Activated T-cell treated with anti-CD3 and anti-CD28 coated beads for 1 hour (primary cell): ENCODE measurements around the gene CAMK2G.
"Not testable (repeated sequence)": the region's sequence is repeated elsewhere in the genome, so short reads cannot be mapped to it uniquely, and the experiment has no call there.

Source experiments
- DNase-seq: peaks from one replicate; pipeline ENCODE4 v3.0.0-alpha.2; 2020; ENCODE audit warnings: low read depth

CAMK2G gene

DNA sequence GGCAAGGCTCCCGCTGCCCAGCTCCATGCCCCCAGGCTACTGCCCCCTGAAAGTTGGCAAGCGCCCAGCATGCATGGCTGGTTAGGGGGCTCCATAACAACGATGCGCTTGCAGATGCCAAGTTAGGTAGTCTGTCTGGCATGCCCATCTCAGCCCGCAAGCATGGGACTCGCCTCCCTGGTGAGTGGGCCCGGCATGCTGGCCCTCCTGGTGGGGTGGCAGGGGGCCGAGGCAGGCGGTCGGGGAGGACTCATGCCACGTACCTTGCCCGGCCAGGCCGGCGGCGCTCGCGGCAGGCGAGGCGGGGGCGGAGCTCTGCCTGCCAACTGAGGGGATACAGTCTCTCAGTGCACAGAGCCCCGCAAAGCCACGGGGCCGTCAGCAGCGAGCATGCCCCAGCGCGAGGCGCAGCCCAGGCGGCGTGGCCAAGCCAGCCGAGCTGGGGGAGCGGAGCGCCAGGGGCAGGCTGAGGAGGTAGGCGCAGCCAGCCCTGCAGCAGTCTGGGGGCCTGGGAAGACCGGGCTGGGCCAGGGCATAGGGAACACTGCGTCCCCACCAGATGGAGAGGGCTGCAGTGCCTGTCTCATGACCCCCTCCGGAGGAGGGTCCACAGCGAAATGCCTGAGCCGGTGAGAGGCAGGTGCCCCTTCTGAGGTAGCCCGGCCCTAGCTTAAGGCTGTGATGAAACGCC is 34.9 kb downstream of the CAMK2G start:
- no peak for DNase-seq

DNA sequence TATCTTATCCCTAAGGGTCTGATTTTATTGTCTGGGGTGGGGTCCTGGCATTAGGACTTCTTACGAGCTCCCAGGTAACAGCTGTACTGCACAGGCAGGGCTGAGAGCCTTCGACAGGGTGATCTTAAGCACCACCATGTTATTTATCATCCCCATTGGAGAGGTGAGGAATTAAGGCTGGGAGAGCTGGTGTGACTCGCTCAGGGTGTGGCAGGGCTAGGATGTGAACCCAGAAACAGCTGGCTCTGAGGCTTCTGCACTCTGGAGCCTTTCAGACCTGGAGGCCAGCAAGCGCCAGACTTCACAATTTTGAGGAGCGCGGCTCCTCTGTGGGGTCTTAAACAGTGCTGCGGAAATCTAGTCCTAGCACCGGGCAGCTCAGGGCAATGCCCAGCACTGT is 35.5 kb downstream of the CAMK2G start:
- DNase-seq = no peak

DNA sequence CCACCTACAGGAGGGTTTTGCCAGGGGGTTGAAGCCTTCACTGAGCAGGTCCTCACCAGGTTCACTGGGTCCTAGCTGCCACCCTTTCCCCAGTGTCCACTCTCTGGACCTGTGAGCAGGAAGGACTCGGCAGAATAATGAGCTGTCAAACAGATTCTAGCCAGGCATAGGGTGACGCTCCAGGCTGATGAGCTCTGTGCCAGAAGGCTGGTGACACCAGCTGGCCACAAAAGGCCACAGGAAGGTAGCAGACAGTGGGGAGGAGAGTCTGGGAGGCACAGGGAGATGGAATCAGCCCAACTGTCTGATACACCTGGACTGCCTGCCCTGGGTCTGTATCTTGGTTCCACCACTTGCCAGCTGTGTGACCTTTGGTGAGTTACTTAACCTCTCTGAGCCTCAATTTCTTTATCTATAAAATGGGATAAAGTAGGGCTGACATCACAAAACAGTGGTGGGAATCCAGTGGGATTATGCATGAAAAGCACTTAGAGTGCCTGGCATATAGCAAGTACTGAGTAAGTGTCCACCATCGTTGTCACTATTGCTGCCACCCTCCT is 36.3 kb downstream of the CAMK2G start:
- DNase-seq = no peak

DNA sequence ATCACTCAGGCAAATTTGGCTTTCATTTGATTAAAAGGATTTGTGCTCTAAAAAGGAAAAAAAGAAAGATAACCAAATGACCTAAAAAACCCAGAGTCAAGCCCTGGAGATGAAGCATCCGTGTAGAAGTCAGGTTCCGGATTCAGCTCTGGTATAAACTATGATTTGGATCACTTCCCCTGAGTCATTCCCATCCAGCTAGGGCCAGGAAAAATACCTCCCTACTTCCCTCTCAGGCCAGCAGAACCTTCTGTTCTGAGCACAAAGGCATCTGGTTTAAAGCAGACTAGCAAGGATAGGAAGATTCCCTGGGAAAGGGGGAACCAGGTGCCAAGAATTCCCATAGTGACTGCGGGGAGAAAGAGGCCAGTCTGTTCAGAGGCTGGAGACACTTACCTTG is 37.3 kb downstream of the CAMK2G start:
- DNase-seq = no peak

DNA sequence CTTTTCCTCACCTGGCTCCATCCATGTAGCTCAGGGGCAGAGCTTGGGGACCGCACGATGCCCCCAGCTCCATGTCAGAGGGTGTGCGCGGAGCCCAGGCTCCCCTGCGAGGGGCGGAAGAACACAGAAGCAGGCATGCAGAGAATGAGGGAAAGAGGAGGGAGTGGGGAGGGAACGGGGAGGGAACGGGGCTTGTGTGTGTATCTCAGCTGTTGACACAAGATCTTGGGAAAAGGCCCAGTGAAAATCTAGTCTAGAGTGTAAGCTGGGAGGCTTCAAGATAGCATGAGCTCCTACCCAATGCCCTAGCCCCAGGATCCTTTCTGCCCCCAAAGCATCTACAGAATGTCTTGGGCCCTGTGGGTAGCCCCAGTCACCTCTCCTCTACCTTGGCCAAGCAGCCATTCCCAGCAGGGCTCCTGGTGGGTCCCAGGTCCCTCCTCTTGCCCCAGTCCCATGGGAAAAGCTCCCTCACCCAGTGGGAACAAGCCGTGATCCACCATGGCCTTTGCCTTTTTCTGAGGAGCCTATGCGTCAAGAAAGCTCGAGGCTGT is 37.9 kb downstream of the CAMK2G start:
- no peak for DNase-seq

- DNase-seq = not testable (repeated sequence)
These were observed 45.3 kb downstream of the CAMK2G start for GRCh38 chr10:73829090-73829489.

DNA sequence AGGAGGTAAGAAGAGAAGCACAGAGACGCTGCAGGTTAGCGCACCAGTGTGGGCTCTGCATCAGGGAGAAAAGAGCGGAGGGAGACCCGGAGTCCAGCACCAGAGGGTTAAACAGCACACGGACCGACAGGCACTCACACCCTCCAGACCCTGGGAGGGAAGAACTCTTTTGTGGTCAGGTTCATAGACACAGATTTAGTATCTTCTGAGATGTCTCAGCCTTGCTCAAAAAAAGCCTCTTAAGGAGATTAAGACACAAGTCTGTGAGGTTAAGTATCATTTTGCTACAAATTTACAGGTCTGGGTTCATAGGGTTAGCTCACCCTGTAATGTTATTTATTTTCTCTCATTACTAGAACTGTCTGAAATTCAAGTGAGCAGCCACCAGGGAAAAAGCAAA is 46.2 kb downstream of the CAMK2G start:
- DNase-seq = no peak

GRCh38 chr10:73827346-73828089 is 46.8 kb downstream of the CAMK2G start:
- DNase-seq = no peak

DNA sequence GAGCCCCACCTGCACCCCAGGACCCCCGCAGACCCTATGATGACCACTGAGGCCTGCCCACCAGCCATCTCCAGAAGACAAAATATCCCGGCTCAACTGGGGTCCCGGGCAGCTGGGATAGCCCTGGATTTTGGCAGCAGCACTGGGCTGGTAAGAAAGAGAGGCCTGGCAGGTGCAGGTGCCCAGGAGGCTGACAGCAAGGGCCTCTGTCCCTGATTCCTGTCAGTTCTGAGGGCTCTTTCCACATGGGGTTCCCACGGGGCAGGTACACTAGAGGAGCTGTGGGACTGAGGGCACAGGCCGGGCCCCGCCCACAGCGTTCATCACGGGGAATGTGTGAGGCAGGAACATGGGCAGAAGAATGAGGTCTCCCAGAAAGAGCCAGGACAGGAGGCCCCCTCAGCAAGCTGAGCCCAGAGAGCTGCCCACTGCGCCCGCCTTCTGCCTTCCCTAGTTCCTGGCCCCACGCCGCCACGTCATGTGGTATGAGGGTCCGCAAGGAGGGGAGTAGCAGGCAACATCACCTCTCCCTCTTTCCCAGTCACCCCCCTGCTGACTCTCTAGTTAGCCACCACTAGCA is 50.1 kb downstream of the CAMK2G start:
- no peak for DNase-seq

DNA sequence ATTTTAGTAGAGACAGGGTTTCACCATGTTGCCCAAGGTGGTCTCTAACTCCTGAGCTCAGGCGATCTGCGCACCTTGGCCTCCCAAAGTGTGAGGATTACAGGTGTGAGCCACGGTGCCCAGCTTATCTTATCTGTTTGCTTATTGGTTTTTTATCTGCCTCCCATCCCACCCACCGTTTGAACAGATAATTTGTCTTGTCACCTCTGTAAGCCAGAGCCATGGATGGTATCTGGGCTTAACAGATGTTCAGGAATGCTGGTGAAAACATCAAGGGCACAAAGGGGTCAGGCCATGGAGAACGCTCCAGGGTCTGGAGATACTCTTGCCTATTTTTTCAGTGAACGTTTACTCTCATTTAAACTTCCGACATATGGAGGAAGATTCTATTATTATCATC is 51.0 kb downstream of the CAMK2G start:
- no peak for DNase-seq

DNA sequence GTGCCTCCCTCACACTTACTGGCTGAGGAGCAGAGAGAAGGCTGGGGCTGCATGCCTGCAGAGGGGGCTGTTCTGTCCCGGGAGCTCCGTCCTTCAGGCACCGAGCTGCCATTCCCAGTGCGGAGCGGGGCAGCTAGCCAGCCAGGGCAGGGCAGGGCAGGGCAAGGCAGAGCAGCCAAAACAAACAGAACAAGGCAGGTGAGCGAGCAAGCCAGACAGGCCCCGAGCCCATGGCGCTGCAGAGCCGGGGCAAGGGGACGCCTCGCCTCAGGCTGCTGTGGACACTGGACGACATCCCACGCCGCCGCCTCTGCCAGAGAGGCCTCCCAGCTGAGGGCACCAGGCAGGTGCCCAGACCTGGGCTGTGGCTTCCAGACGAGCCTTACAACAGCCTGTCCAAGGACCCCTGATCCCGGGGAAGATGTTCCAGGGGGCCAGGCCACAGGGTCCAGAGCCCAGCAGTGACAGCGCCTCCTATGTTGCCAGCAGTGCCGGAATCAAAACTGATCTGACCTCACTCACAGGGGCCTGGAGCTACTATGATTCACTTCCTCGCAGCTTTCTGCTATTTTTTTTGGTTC is 54.8 kb downstream of the CAMK2G start:
- no peak for DNase-seq

GRCh38 chr10:73819081-73819480 is 55.3 kb downstream of the CAMK2G start:
- DNase-seq = no peak

- no peak for DNase-seq
These were observed 56.0 kb downstream of the CAMK2G start for GRCh38 chr10:73818402-73818801.

DNA sequence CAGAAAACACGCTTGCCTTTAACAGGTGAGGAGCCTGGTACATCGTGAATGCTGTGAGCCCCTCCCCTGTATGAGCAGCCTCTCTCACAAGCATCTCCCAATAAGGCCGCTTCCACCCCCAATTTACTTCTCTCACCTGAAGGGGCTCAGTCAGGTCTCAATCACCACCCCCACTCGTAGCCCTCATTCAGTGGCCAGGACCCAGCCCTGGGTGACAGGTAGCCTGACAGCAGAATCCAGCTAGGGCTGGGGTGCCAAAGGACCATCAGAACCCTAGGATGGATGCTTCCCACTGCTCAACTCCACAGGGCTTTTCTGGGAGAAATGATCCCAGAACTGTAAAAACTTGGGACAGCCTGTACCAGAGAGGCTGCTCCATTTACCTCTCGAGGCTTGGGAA is 56.5 kb downstream of the CAMK2G start:
- no peak for DNase-seq

DNA sequence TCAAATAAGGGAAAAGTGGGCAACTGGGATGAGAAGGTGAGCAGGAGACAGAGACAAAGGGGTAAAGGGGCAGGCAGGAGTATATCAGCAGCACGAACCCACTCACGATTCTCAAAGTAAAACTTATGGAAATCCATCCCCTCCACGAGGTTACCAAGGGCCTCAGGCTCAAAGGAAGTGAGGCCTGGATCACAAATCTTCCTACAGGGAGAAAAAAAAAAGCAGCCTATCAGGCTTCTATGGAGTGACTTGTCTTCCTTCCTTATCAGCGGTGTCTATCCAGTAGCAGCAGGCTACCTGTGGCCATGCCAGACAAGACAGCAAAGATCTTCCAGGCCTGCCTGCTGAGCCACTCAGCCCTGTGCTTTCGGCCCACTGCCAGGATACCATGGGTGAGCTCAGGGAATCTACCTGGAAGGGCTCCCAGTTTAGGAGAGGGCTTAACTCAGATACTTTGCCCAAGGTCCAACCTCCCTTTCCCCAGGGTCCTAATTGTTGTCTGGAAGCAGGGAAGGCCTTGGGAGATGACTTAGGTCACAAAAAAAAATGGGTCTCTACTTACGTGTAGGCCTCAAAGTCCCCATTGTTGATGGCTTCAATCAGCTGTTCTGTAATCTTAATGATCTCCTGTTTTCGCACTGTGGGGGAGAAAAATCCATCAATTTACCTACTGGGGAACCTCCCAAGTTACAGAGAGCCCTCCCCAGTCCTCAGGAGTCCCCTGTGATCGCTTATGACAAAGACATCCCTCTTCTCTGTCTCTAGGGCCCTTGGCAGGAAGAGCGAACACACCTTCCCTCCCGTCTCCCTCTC is 57.2 kb downstream of the CAMK2G start:
- no peak for DNase-seq

GRCh38 chr10:73815719-73816030 is 58.7 kb downstream of the CAMK2G start:
- no peak for DNase-seq

DNA sequence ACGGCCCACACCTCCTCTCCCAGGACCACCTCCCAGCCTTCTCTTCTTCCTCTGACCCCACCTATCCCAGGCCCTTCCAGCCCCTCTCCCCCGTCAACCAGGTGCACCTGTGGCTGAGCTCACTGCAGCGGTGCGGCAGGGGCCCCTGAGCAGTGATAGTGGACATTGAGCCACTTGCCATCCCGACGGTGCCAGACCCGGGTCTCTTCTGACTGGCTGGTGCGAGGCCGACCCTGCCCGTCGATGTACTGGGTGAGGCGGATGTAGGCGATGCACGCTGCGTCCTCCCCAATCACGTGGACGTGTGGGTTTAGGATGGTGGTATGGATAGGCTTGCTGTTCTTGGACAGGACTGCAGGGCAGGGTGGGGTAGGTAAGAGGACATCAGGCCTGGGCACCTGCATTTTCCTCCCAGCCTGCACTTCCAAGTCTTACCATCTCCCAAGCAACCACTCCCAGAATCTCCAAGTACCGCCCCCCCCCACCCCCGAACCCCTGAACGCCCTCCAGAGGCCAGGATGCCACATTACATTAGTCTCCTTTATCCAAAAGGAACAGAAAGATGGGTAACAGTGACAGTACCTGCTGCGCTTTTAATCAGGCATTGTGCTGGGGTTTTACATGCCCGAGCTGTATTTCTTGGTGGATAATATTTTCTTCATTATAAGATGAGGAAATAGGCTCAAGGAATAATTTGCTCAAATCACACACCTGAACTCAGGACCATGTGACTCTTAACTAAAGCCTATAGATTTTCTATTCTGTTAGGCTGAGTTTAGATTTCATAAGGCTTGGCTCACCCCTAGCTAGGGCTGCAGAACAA is 59.2 kb downstream of the CAMK2G start:
- DNase-seq = no peak

DNA sequence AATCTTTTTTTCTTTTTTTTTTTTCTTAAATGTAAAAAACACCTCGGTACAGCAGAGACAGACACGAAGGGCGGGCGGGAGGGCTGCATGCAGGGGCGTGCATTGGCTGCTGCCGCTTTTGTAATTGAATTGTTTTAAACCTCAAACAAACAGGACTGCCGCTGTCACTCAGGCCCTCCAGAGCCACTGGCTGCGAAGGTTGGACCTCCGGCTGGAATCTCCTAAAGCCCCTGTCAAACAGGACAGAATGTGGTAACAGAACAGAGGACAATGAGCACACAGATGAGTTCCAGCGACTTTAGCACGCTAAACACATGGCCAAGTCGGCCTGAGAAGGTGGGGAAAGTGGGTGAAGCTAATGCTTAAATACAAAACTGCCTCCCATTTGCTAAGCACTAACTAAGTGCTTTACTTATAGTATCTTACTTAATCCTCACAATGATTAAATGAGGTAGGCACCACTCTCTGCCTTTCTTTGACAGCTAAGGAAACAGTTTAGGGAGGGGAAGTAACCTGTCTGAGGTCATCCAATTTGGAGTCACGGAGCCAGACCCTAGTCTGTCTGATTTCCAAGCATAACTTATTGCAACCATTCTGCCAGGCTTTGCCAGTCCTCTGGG is 60.0 kb downstream of the CAMK2G start:
- DNase-seq = no peak

DNA sequence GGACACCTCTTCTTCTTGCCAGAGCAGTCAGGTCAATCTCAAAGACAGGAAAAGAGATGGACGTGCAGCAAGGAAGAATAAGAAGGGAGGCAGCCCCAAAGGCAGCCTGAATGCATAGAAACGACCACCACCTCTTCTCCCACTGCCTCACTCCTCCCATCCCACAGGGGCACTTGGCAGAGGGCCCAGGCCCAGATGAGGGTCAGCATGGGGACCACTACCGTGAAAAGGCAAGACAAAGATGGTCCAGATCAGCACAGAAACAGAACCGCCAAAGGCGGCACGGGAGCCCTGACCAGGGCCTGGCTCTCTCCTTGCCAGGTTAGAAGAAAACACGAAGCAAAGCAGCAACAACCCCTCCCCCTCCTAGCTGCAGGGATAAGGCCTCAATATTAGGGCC is 61.0 kb downstream of the CAMK2G start:
- no peak for DNase-seq

GRCh38 chr10:73812657-73813056 is 61.7 kb downstream of the CAMK2G start:
- DNase-seq = no peak
